Endothelial cell of umbilical vein (primary cell): ENCODE measurements around the gene TCF25. TPM values are rescaled to one million over a fixed set of nuclear protein-coding genes. Genes with fewer than 3 reads are reported as not detected.

Experiments used
- BruUV-seq: library from RNA; stranded (reverse); fragments of 400-500 nt; replicated peaks from 2 replicates; lab custom pipeline; 2021; lab: Mats Ljungman, UMichigan
- CTCF ChIA-PET: fragments of 300-600, 350-600 bp; sonication (Branson Sonifier 250); formaldehyde crosslinking; loops from one replicate; lab custom pipeline; 2021; ENCODE audit warnings: antibody characterized with exemption, inconsistent platforms; lab: Charles Lee
- POLR2A ChIA-PET: fragments of 300-600, 350-600 bp; sonication (Branson Sonifier 250); formaldehyde crosslinking; loops from one replicate; lab custom pipeline; 2021; ENCODE audit warnings: antibody characterized with exemption, inconsistent platforms; lab: Charles Lee
- DNase-seq: peaks from one replicate; pipeline ENCODE4 v3.0.0-alpha.2; 2011; ENCODE audit warnings: low read depth, low spot score
- FAIRE-seq: peaks from 2 replicates; lab custom pipeline; 2011; peaks lifted over from hg19 to GRCh38; lab: Jason Lieb, UNC
- H2AFZ ChIP-seq: 2 replicates; pipeline ENCODE4 v1.6.0; 2012; ENCODE audit warnings: low read depth, low read length, control low read depth, inconsistent platforms
- H3K27ac ChIP-seq: 2 replicates; pipeline ENCODE4 v1.5.1; 2011; ENCODE audit warnings: low read depth, mild to moderate bottlenecking, control low read depth, low read length, moderate library complexity; ENCODE audit not compliant: insufficient read depth
- H3K27me3 ChIP-seq, 2 experiments: 2 replicates each; pipeline versions ENCODE4 v1.6.0 to v1.6.1; 2011; ENCODE audit warnings: low read length in 2 of 2, mixed read lengths in 1 of 2; ENCODE audit not compliant: control insufficient read depth in 2 of 2, insufficient read depth in 2 of 2
- H3K36me3 ChIP-seq, 2 experiments: 2 replicates in 1 of 2; 3 replicates in 1 of 2; pipeline ENCODE4 v1.5.1; 2011; ENCODE audit warnings: low read length in 2 of 2, mild to moderate bottlenecking in 1 of 2, moderate library complexity in 1 of 2; ENCODE audit not compliant: control insufficient read depth in 2 of 2, insufficient read depth in 2 of 2; ENCODE audit errors: extremely low read depth in 1 of 2
- H3K4me1 ChIP-seq: 3 replicates; pipeline ENCODE4 v1.5.1; 2011; ENCODE audit warnings: mild to moderate bottlenecking, low read length; ENCODE audit not compliant: control insufficient read depth, insufficient read depth; ENCODE audit errors: extremely low read depth
- H3K4me2 ChIP-seq: 2 replicates; pipeline ENCODE4 v1.6.1; 2011; ENCODE audit warnings: low read length, control low read depth, mixed read lengths; ENCODE audit not compliant: insufficient read depth
- H3K4me3 ChIP-seq, 3 experiments: fragments of 200-600 bp in 1 of 3; sonication (generic), shearing (Covaris generic) in 1 of 3; replicated peaks in 1 of 3; 2 replicates each; pipeline ENCODE4 v1.5.1; 2011 to 2016; ENCODE audit warnings: control low read depth in 3 of 3, low read length in 3 of 3, mild to moderate bottlenecking in 2 of 3, inconsistent platforms in 1 of 3, low read depth in 1 of 3, moderate library complexity in 1 of 3; ENCODE audit not compliant: insufficient read depth in 1 of 3
- H3K79me2 ChIP-seq: 2 replicates; pipeline ENCODE4 v1.6.0; 2012; ENCODE audit warnings: low read length, inconsistent platforms; ENCODE audit not compliant: control insufficient read depth, insufficient read depth
- H3K9ac ChIP-seq: replicated peaks from 2 replicates; pipeline ENCODE3; 2011; ENCODE audit warnings: low read length, control low read depth; ENCODE audit not compliant: insufficient read depth; ENCODE audit errors: extremely low read depth
- H3K9me1 ChIP-seq: replicated peaks from 3 replicates; pipeline ENCODE4 v1.6.0; 2011; ENCODE audit warnings: mild to moderate bottlenecking, low read length; ENCODE audit not compliant: control insufficient read depth, insufficient read depth; ENCODE audit errors: extremely low read depth
- H3K9me3 ChIP-seq: replicated peaks from 2 replicates; pipeline ENCODE4 v1.5.1; 2012; ENCODE audit warnings: low read length, inconsistent platforms; ENCODE audit not compliant: control insufficient read depth, insufficient read depth
- H4K20me1 ChIP-seq: replicated peaks from 2 replicates; pipeline ENCODE3; 2011; ENCODE audit warnings: mild to moderate bottlenecking, low read length; ENCODE audit not compliant: control insufficient read depth, insufficient read depth; ENCODE audit errors: extremely low read depth
- CTCF ChIP-seq, 2 donors: IDR thresholded peaks; 1 replicate in 1 of 2; 2 replicates in 1 of 2; pipeline ENCODE4 v1.5.1; 2011; ENCODE audit warnings: low read length in 2 of 2, mild to moderate bottlenecking in 2 of 2, moderate library complexity in 2 of 2, control low read depth in 1 of 2, inconsistent platforms in 1 of 2, low read depth in 1 of 2; ENCODE audit not compliant: insufficient read depth in 1 of 2; ENCODE audit errors: extremely low read depth in 1 of 2
- EZH2 ChIP-seq: IDR thresholded peaks from 2 replicates; pipeline ENCODE4 v1.6.1; 2012; ENCODE audit warnings: borderline replicate concordance, low read depth, mild to moderate bottlenecking, moderate library complexity, low read length, inconsistent platforms; ENCODE audit not compliant: severe bottlenecking
- FOS ChIP-seq: IDR thresholded peaks from 2 replicates; pipeline ENCODE4 v1.6.1; 2011; ENCODE audit warnings: mild to moderate bottlenecking, low read length, moderate library complexity, borderline replicate concordance; ENCODE audit not compliant: insufficient read depth
- GATA2 ChIP-seq: IDR thresholded peaks from 2 replicates; pipeline ENCODE4 v1.7.0; 2011; ENCODE audit warnings: low read depth, mild to moderate bottlenecking, moderate library complexity, mixed read lengths, low read length; ENCODE audit not compliant: insufficient read length, insufficient read depth
- JUN ChIP-seq: IDR thresholded peaks from 2 replicates; pipeline ENCODE4 v1.6.1; 2011; ENCODE audit warnings: borderline replicate concordance, low read depth; ENCODE audit not compliant: insufficient read length, insufficient read depth
- MYC ChIP-seq: IDR thresholded peaks from one replicate; pipeline ENCODE4 v1.6.1; 2011; ENCODE audit warnings: mild to moderate bottlenecking, low read depth, low read length
- POLR2A ChIP-seq: IDR thresholded peaks from 2 replicates; pipeline ENCODE4 v1.6.1; 2012; ENCODE audit warnings: low read depth, mild to moderate bottlenecking, control low read depth, low read length
- POLR2AphosphoS5 ChIP-seq: IDR thresholded peaks from 2 replicates; pipeline ENCODE4 v1.6.1; 2012; ENCODE audit warnings: low read depth, mild to moderate bottlenecking, control low read depth, low read length, moderate library complexity; ENCODE audit not compliant: insufficient read depth
- dilution Hi-C: fragments of 300-500 bp; cut with MboI; formaldehyde crosslinking; loops from one replicate; pipeline ENCODE4 v1.15.0; 2019; ENCODE audit warnings: low sequenced_read_pairs; ENCODE audit not compliant: extremely low pct_ligation_motif_present
- intact Hi-C: fragments of 100-400 bp; cut with micrococcal nuclease; formaldehyde crosslinking; loops from one replicate; pipeline ENCODE4 v1.10.0; 2022
- polyA plus RNA-seq, 4 experiments: library from polyadenylated mRNA; depleted of rRNA in 3 of 4; stranded (reverse) in 3 of 4; unstranded in 1 of 4; fragments of >200 nt; gene quantifications; 2 replicates each; pipeline versions ENCODE4 v1.2.1 to v1.2.3, GENCODE V29; 2011 to 2012; ENCODE audit warnings: missing spikeins in 1 of 4
- total RNA-seq: library from RNA; stranded (reverse); gene quantifications from 2 replicates; pipeline ENCODE4 v1.2.3, GENCODE V29; 2021
- TF ChIP-seq, protein P1 (sequence below): IDR thresholded peaks from 2 replicates; pipeline ENCODE4 v1.6.1; 2011; ENCODE audit not compliant: insufficient read depth, insufficient read length

Gene TCF25
- total and polyA plus RNA-seq, 2 donors (not counting 3 experiments of a cell fraction or from before 2014, with no cell fraction given): 193 to 234 TPM

DNA sequence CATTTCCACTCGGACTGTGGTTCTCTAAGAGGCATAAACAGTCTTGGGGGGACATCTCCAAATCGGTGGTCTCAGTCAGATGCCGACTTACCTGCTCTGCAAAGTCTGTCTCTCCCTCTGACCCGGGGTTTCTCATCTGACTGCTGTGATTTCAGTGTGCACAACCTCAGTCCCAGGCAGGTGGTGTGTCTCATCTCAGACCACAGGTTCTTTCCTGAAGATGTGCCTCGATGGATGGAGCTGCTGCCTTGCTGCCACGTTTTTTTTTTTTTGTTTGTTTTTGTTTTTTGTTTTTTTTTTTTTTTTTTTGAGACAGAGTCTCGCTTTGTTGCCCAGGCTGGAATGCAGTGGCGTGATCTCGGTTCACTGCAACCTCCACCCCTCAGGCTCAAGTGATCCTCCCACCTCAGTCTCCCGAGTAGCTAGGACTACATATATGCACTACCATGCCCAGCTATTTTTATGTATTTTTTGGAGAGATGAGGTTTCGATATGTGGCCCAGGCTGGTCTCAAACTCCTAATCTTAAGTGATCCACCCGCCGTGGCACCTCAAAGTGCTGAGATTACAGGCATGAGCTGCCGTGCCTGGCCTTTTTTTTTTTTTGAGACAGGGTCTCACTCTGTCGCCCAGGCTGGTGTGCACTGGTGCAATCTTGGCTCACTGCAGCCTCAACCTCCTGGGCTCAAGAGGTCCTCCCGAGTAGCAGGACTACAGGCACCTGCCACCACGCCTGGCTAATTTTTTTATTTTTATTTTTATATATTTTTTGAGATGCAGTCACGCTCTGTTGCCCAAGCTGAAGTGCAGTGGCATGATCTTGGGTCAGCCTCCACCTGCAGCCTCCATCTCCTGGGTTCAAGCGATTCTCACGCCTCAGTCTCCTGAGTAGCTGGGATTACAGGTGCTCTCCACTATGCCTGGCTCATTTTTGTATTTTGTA is 29.7 kb upstream of the TCF25 start:
- FAIRE-seq: no peak
- CTCF ChIA-PET: interaction anchor here (1.4 to 1.6 kb wide), 2 partner anchors 17 to 144 kb away, joined by 3 to 6 read pairs; no protein-coding TSS in a partner anchor

More for the DNA sequence above, 29.7 kb upstream of the TCF25 start:
- BruUV-seq: no TSS peak
- no peak overlapping the region for H2AFZ ChIP-seq
- H3K4me3 ChIP-seq: no peak overlapping the region
- H3K36me3 ChIP-seq: no peaks in the 10 kb centered on the region
- H3K4me1 ChIP-seq: no peaks in the 10 kb centered on the region
- no peak for DNase-seq
- intact Hi-C loops (no loop called here), dilution Hi-C loops (no loop called here)
- no peaks in the 10 kb centered on the region for H3K9me1 ChIP-seq
- H3K9me3 ChIP-seq: no peaks in the 10 kb centered on the region
- H3K27ac ChIP-seq: no peak overlapping the region
- H3K27me3 ChIP-seq: no peaks in the 10 kb centered on the region
- no peaks in the 10 kb centered on the region for H3K79me2 ChIP-seq
- no peak overlapping the region for H3K9ac ChIP-seq
- H3K4me2 ChIP-seq: no peak overlapping the region
- TF ChIP-seq POLR2AphosphoS5 (no peak), FOS (no peak), CTCF (IDR thresholded peaks at IDR 0.05; ENCODE audit: extremely low read depth in 1 of 2, insufficient read depth in 1 of 2, low read depth in 1 of 2, low read length in 2 of 2) (no peak), MYC (no peak), POLR2A (no peak), EZH2 (no peak), GATA2 (no peak), JUN (no peak)
- TF ChIP-seq, protein P1, sequence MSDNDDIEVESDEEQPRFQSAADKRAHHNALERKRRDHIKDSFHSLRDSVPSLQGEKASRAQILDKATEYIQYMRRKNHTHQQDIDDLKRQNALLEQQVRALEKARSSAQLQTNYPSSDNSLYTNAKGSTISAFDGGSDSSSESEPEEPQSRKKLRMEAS: no peak
- no peaks in the 10 kb centered on the region for H4K20me1 ChIP-seq
- POLR2A ChIA-PET: interaction anchor here (0.7 kb wide), 1 partner anchor 29 kb away, joined by 3 read pairs; no protein-coding TSS in a partner anchor
